Activated T-cell treated with anti-CD3 and anti-CD28 coated beads for 48 hours (primary cell): ENCODE data around the gene GUCY2F.

Experiments used
- DNase-seq: peaks from one replicate; pipeline ENCODE4 v3.0.0-alpha.2; 2020; ENCODE audit warnings: low read depth

Gene GUCY2F

GRCh38 chrX:109336141-109336540, 145.7 kb downstream of the GUCY2F start:
- DNase-seq, result no peak

- DNase-seq, result no peak
These were observed 154.6 kb downstream of the GUCY2F start for GRCh38 chrX:109327251-109327650.
